GM23338 (cell line): Measurements from ENCODE around the gene TAF4.

Experiments
- CREB1 ChIP-seq: fragments of 250-450 bp; sonication (Bioruptor Pico); IDR thresholded peaks from 2 replicates; pipeline ENCODE4 v1.5.0; 2020; ENCODE audit warnings: low read depth, mild to moderate bottlenecking, moderate library complexity
- EZH2 ChIP-seq: fragments of 200-600 bp; sonication (generic); IDR thresholded peaks from one replicate; pipeline ENCODE4 v1.8.0; 2017; ENCODE audit warnings: antibody characterized with exemption, mild to moderate bottlenecking, low read depth; ENCODE audit not compliant: unreplicated experiment
- EZH2phosphoT487 ChIP-seq: fragments of 200-600 bp; sonication (generic); IDR thresholded peaks from one replicate; pipeline ENCODE4 v1.8.1; 2018; ENCODE audit warnings: antibody characterized with exemption; ENCODE audit not compliant: unreplicated experiment
- JUNB ChIP-seq: IDR thresholded peaks from one replicate; pipeline ENCODE4 v1.6.1; 2016; ENCODE audit warnings: antibody characterized with exemption; ENCODE audit not compliant: unreplicated experiment
- POLR2AphosphoS5 ChIP-seq: IDR thresholded peaks from 2 replicates; pipeline ENCODE4 v1.6.1; 2016; ENCODE audit warnings: antibody characterized with exemption, low read depth
- REST ChIP-seq: IDR thresholded peaks from one replicate; pipeline ENCODE4 v1.6.1; 2018; ENCODE audit warnings: antibody characterized with exemption; ENCODE audit not compliant: unreplicated experiment
- STAT1 ChIP-seq: IDR thresholded peaks from one replicate; pipeline ENCODE4 v1.6.1; 2016; ENCODE audit warnings: antibody characterized with exemption; ENCODE audit not compliant: unreplicated experiment
- TF ChIP-seq, protein P1 (sequence below), 2 experiments: fragments of 200-600 bp in 1 of 2; sonication (generic) in 1 of 2; conservative IDR thresholded peaks; 2 replicates each; pipeline versions ENCODE4 v1.5.1 to v1.6.1; 2016 to 2017; ENCODE audit warnings: antibody characterized with exemption in 2 of 2, low read depth in 2 of 2, mild to moderate bottlenecking in 2 of 2, moderate library complexity in 1 of 2
- TF ChIP-seq, protein P2 (sequence below): fragments of 250-450 bp; sonication (Bioruptor Pico); IDR thresholded peaks from 2 replicates; pipeline ENCODE4 v1.5.0; 2020; ENCODE audit warnings: mild to moderate bottlenecking, moderate library complexity

DNA sequence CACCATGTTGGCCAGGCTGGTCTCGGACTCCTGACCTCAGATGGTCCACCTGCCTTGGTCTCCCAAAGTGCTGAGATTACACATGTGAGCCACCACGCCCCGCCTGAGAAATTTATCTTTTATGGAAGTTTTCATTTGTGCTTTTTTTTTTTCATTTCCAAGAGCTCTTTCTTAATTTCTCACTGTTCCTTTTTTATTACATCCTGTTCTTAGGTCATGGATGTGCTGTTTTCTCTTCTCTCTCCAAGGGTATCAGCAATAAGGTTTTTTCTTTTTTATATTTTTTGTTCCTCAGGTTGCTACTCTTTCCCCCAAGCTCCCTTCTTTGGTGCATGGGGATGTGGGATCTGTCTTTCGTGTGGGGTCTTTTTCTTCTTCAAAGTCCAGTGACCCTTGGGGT, 35.4 kb upstream of the TAF4 start:
- TF ChIP-seq EZH2phosphoT487: no peak
- TF ChIP-seq EZH2: no peak
- TF ChIP-seq, protein P1, sequence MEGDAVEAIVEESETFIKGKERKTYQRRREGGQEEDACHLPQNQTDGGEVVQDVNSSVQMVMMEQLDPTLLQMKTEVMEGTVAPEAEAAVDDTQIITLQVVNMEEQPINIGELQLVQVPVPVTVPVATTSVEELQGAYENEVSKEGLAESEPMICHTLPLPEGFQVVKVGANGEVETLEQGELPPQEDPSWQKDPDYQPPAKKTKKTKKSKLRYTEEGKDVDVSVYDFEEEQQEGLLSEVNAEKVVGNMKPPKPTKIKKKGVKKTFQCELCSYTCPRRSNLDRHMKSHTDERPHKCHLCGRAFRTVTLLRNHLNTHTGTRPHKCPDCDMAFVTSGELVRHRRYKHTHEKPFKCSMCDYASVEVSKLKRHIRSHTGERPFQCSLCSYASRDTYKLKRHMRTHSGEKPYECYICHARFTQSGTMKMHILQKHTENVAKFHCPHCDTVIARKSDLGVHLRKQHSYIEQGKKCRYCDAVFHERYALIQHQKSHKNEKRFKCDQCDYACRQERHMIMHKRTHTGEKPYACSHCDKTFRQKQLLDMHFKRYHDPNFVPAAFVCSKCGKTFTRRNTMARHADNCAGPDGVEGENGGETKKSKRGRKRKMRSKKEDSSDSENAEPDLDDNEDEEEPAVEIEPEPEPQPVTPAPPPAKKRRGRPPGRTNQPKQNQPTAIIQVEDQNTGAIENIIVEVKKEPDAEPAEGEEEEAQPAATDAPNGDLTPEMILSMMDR (conservative IDR thresholded peaks at IDR 0.05; ENCODE audit: low read depth in 2 of 2): no peak
- no peak for TF ChIP-seq CREB1 (CRISPR knock-in tag)
- no peak for TF ChIP-seq POLR2AphosphoS5
- no peak for TF ChIP-seq JUNB
- TF ChIP-seq REST: no peak
- TF ChIP-seq, protein P2, sequence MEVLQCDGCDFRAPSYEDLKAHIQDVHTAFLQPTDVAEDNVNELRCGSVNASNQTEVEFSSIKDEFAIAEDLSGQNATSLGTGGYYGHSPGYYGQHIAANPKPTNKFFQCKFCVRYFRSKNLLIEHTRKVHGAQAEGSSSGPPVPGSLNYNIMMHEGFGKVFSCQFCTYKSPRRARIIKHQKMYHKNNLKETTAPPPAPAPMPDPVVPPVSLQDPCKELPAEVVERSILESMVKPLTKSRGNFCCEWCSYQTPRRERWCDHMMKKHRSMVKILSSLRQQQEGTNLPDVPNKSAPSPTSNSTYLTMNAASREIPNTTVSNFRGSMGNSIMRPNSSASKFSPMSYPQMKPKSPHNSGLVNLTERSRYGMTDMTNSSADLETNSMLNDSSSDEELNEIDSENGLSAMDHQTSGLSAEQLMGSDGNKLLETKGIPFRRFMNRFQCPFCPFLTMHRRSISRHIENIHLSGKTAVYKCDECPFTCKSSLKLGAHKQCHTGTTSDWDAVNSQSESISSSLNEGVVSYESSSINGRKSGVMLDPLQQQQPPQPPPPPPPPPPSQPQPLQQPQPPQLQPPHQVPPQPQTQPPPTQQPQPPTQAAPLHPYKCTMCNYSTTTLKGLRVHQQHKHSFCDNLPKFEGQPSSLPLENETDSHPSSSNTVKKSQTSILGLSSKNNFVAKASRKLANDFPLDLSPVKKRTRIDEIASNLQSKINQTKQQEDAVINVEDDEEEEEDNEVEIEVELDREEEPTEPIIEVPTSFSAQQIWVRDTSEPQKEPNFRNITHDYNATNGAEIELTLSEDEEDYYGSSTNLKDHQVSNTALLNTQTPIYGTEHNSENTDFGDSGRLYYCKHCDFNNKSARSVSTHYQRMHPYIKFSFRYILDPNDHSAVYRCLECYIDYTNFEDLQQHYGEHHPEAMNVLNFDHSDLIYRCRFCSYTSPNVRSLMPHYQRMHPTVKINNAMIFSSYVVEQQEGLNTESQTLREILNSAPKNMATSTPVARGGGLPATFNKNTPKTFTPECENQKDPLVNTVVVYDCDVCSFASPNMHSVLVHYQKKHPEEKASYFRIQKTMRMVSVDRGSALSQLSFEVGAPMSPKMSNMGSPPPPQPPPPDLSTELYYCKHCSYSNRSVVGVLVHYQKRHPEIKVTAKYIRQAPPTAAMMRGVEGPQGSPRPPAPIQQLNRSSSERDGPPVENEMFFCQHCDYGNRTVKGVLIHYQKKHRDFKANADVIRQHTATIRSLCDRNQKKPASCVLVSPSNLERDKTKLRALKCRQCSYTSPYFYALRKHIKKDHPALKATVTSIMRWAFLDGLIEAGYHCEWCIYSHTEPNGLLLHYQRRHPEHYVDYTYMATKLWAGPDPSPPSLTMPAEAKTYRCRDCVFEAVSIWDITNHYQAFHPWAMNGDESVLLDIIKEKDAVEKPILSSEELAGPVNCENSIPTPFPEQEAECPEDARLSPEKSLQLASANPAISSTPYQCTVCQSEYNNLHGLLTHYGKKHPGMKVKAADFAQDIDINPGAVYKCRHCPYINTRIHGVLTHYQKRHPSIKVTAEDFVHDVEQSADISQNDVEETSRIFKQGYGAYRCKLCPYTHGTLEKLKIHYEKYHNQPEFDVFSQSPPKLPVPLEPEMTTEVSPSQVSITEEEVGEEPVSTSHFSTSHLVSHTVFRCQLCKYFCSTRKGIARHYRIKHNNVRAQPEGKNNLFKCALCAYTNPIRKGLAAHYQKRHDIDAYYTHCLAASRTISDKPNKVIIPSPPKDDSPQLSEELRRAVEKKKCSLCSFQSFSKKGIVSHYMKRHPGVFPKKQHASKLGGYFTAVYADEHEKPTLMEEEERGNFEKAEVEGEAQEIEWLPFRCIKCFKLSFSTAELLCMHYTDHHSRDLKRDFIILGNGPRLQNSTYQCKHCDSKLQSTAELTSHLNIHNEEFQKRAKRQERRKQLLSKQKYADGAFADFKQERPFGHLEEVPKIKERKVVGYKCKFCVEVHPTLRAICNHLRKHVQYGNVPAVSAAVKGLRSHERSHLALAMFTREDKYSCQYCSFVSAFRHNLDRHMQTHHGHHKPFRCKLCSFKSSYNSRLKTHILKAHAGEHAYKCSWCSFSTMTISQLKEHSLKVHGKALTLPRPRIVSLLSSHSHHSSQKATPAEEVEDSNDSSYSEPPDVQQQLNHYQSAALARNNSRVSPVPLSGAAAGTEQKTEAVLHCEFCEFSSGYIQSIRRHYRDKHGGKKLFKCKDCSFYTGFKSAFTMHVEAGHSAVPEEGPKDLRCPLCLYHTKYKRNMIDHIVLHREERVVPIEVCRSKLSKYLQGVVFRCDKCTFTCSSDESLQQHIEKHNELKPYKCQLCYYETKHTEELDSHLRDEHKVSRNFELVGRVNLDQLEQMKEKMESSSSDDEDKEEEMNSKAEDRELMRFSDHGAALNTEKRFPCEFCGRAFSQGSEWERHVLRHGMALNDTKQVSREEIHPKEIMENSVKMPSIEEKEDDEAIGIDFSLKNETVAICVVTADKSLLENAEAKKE (CRISPR knock-in tag): no peak
- TF ChIP-seq STAT1: no peak
